GM19239 (cell line): Measurements from ENCODE around the gene FES.
A peak's percentile ranks its signal among the peaks of the same experiment; 100 is the strongest.
"Not testable (repeated sequence)": the region's sequence is repeated elsewhere in the genome, so short reads cannot be mapped to it uniquely, and the experiment has no call there.

Experiments used
- DNase-seq: peaks from one replicate; pipeline ENCODE4 v3.0.0; 2011; ENCODE audit warnings: low spot score; ENCODE audit not compliant: insufficient read length
- FAIRE-seq: peaks from 2 replicates; lab custom pipeline; 2011; peaks lifted over from hg19 to GRCh38; lab: Jason Lieb, UNC

FES gene

DNA sequence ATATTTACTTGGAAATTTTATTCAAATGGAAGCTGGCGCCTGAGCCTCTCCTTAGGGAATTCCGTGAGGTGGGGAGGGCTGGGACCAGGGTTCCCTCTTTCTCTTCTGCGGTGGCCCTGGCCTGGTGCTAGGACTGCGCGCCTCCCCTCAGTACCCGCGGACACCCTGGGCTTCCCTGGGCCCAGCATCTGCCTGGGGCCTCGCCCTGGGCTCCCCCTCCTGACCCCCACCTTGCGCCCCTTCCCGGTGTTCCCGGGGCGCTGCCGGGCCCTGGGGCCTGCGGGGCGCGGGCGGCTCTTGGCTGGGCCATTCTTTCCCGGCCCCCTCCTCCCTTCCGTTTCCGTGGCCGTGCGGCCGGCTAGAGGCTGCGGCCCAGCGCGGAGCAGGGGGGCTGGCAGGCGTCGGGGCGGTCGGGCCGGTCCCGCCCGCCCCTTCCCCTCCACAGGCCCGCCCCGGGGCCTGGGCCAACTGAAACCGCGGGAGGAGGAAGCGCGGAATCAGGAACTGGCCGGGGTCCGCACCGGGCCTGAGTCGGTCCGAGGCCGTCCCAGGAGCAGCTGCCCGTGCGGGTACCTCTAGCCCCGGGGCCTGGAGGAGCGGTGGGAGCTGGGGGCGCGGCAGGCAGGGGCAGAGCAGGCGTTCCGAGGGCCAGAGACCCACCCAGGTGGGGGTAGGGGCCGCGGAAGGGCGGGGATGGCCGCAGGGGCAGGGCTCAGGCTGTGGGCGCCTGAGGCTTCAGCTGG is at the start of gene FES:
FES (plus strand) TSS at position 529 of the 743 bp plus-strand sequence. CDS start 542 bp downstream, outside the sequence.
- DNase-seq (no peak), FAIRE-seq (no peak)

DNA sequence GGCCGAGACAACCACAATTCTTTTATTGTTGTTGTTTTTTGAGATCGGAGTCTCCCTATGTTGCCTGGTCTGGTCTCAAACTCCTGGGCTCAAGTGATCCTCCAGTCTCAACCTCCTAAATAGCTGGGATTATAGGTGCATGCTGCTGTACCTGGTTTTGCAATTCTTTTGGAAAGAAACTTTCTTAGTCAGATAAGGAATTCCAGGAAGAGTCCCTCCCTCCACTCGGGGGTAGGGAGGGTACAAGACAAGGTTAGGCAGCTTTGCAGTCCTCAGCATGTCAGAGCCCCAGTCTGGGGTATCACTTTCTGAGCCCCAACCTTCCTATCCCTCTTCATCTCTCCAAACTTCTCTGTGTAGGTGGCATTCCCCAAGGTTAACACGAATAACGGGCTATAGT is 49.7 kb upstream of the FES start:
- no peak for FAIRE-seq
- no peak for DNase-seq

- DNase-seq (no peak), FAIRE-seq (no peak)
These were observed 47.9 kb upstream of the FES start for GRCh38 chr15:90836296-90836871.

DNA sequence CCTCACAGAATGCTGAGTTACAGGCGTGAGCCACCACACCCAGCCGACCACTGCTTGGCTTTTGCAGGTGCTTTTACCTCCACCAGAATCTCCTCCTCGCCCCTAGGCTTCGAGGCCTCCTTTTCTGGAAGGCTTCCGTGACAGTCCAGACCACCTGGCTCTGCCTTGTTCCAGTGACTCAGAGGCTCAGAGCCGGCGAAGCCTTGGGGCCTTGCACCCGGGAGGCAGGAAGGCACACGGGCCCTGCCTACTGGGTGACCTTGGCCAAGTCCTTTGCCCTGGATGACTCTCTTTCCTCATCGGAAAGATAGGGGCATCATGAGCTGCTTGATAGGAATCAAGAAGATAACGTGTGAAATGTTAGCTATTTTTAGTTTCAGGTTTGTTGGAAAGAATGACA is 47.2 kb upstream of the FES start:
- DNase-seq (no peak), FAIRE-seq (no peak)

DNA sequence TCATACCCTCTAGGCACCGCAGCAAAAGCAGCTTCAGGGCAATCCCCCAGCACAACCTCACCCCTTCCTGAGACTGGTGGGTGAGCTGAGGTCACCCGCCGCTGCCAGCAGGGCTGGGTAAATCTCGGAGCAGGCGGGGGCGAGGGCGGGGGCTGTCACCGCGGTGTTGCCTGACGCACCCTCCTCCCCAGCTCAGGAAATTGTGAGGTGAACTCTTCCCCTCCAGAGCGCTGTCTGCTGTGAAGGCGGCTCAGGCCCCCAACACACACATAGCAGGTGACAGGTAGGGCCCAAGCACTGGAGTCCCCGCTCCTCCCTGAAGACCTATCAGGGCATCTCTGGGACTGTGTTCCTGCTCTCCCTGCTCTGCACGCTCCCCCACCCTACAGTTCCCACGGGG is 46.2 kb upstream of the FES start:
- no peak for FAIRE-seq
- DNase-seq = no peak

GRCh38 chr15:90838544-90838943 is 45.8 kb upstream of the FES start:
- no peak for FAIRE-seq
- DNase-seq = no peak

GRCh38 chr15:90839187-90840071 is 44.9 kb upstream of the FES start:
- FAIRE-seq = peak; percentile 49

DNA sequence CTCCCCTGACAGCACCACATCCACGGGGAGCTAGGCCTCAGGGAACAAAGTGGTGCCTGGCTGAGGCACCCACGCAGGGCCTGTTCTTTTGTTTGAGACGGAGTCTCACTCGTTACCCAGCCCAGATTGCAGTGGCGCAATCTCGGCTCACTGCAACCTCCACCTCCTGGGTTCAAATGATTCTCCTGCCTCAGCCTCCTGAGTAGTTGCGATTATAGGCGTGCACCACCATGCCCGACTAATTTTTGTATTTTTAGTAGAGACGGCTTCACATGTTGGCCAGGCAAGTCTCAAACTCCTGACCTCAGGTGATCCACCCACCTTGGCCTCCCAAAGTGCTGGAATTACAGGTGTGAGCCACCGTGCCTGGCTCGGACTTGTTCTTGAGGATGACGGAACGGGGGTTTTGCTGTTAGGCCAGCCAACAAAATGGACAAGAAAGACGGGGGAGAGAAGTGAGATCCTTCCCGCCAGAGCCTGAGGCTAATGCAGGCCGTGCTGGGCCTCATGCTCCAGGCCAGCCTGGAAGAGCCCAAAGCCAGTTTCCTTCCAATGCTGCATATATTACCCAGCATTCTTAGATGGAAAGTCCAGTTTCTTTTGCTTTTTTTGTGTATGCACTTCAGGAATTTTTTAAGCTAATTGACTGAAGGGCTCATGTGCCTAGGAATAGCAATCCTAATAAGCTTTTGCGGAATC is 44.0 kb upstream of the FES start:
- DNase-seq (no peak), FAIRE-seq (no peak)

More at GRCh38 chr15:90839187-90840071, 44.9 kb upstream of the FES start:
- DNase-seq = peak; percentile 75

GRCh38 chr15:90840954-90841353 is 43.4 kb upstream of the FES start:
- FAIRE-seq = no peak
- DNase-seq = no peak

- FAIRE-seq (no peak), DNase-seq (no peak)
These were observed 39.6 kb upstream of the FES start for GRCh38 chr15:90844696-90845095.

DNA sequence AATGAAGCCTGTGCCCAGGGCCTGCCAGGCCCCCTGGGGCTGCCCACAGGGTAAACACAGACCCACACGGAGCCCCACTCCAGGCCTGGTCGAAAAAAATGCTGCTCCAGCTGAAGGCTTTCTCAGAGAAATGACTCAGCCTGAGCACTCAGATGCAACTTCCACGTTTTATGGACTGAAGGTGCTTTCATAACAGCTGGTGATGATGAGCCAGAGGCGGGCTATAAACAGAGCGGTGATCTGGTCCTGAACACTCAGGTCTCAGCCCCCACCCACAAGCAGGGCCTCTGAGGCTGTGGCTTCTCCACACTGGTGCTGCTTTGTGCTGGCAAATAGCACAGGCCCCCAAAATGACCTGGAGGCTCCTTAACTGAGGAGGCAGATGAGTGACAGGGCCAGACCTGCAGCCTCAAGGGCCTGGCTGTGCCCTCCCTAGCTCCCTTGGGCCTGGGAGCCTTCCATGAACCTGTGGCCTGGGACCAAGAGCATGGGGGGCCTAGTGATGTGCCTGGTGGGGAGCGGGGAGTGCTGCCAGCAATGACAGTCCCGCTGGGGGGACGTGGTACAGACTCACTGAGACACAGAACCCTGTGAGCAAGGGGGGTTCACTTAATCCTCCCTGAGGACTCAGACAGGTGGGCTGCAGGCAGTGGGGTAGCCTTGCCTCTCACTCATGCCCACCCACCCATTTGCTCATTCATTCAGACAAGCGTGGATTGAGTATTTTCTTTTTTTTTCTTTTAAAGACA is 38.9 kb upstream of the FES start:
- FAIRE-seq = peak; percentile 74
- no peak for DNase-seq

- FAIRE-seq, DNase-seq: not testable (repeated sequence)
These were observed 34.9 kb upstream of the FES start for GRCh38 chr15:90849424-90849823.

- FAIRE-seq (no peak), DNase-seq (no peak)
These were observed 33.2 kb upstream of the FES start for GRCh38 chr15:90851114-90851513.

DNA sequence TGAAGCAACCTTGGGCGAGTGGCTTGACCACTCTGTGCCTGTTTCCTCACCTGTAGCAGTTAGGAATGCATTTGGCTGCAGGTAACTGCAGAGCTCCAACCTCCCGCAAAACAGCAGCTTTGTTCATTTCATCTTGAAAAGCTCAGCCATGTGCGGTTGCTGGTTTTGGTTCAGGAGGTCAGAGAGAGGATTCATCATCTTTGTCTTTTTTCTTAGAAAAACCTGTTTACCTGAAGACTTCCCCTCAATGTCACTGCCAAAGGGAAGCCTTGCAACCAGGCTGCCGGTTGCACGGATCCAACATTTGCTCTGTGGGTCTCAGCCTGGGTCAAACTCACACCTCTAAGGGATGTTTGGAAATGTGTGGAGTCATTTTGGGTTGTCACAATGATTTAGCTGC is 32.4 kb upstream of the FES start:
- no peak for FAIRE-seq
- DNase-seq = no peak

GRCh38 chr15:90855139-90855538 is 29.2 kb upstream of the FES start:
- FAIRE-seq = no peak

GRCh38 chr15:90857337-90857736 is 27.0 kb upstream of the FES start:
- DNase-seq (no peak), FAIRE-seq (no peak)

More at GRCh38 chr15:90855139-90855538, 29.2 kb upstream of the FES start:
- no peak for DNase-seq

DNA sequence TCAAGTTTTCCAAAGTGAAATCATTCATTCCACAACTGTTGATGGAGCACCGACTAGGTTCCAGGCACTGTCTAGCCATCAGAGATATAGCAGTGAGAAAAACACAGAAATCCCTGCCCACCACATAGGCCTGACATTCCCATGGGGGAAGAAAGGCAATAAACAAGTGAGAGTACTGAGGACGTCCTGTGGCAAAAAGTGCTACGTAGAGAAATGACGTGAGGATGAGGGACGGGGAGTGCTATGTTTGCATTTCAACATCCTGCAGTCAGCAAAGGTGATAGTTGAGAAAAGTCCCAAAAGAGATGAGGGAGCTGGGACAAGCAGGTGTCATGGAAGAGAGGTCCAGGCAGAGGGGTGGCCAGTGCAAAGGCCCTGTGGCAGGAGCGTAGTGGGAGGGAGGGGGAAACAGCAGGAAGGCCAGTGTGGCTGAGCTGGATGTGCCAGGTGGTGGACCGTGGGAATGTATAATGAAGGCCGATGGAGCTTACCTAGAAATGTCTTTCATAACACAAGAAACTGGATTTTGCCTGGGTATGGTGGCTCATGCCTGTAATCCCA is 26.3 kb upstream of the FES start:
- DNase-seq (no peak), FAIRE-seq (no peak)

- FAIRE-seq (no peak), DNase-seq (no peak)
These were observed 24.8 kb upstream of the FES start for GRCh38 chr15:90859234-90860131.
